Measurements from ENCODE around the gene WDR74.

The WDR74 gene

GRCh38 chr11:62791501-62792201 is 47.7 kb downstream of the WDR74 start, which contains the start of gene TMEM223:
TMEM223 (minus strand) TSS chr11:62792006; CDS start chr11:62791994, 12 bp downstream.
- DNase-seq: peak; percentile 92

GRCh38 chr11:62789576-62789975 is 49.8 kb downstream of the WDR74 start:
- no peak for DNase-seq

- peak; percentile 13 for DNase-seq
Measured at GRCh38 chr11:62788991-62789390, 50.4 kb downstream of the WDR74 start.

- peak; percentile 99 for DNase-seq
Measured at GRCh38 chr11:62787005-62787759, 52.2 kb downstream of the WDR74 start, which contains the start of gene TMEM179B. TMEM179B (plus strand) TSS chr11:62787402; CDS start chr11:62787432, 30 bp downstream.

GRCh38 chr11:62786318-62787004 is 52.9 kb downstream of the WDR74 start:
- peak; percentile 93 for DNase-seq

All from OCI-M1 (cell line).